Fibroblast of villous mesenchyme (primary cell): Measurements from ENCODE around the gene ANXA6. TPM values are rescaled to one million over a fixed set of nuclear protein-coding genes. Genes with fewer than 3 reads are reported as not detected.

ENCODE experiments used
- DNase-seq: peaks from one replicate; pipeline ENCODE4 v3.0.0-alpha.2; 2010; ENCODE audit warnings: low read depth
- H3K4me3 ChIP-seq: 2 replicates; pipeline ENCODE4 v1.5.1; 2011; ENCODE audit warnings: low read depth, mild to moderate bottlenecking, low read length
- CTCF ChIP-seq: IDR thresholded peaks from 2 replicates; pipeline ENCODE4 v1.5.1; 2012; ENCODE audit warnings: low read depth, mild to moderate bottlenecking, low read length; ENCODE audit not compliant: insufficient read depth
- total RNA-seq: library from RNA; depleted of rRNA; stranded (reverse); fragments of >200 nt; gene quantifications from 2 replicates; pipeline ENCODE4 v1.2.3, GENCODE V29; 2012

The ANXA6 gene
- total RNA-seq, 1 donor, result 537 TPM

DNA sequence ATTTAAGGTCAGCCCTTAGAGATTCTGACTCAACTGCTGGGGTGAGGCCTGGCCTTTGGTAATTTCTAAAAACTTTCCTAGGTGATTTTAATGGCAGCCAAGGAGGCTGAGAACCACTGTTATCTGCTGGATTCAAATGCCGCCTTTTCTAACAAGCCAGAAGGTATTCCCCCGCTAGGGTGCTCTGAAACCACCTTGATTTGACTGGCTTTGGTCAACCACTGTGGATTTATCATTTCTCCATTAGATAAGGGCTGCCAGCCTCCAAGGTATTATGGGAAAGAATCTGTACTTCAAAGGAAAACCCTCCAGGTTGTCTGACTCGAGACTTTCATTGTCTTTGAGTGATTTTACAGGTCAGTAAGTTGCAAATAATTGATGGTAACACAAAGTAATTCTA is 4.3 kb downstream of the ANXA6 start:
- no peak overlapping the region for H3K4me3 ChIP-seq
- no peak for TF ChIP-seq CTCF
- no peak for DNase-seq

- peak; percentile 76 for DNase-seq
- TF ChIP-seq CTCF, result no peak
- no peak overlapping the region for H3K4me3 ChIP-seq
These were observed 5.8 kb downstream of the ANXA6 start for GRCh38 chr5:151151793-151152192.

GRCh38 chr5:151151263-151151660 is 6.3 kb downstream of the ANXA6 start:
- DNase-seq, result no peak
- no peak overlapping the region for H3K4me3 ChIP-seq
- TF ChIP-seq CTCF, result no peak

DNA sequence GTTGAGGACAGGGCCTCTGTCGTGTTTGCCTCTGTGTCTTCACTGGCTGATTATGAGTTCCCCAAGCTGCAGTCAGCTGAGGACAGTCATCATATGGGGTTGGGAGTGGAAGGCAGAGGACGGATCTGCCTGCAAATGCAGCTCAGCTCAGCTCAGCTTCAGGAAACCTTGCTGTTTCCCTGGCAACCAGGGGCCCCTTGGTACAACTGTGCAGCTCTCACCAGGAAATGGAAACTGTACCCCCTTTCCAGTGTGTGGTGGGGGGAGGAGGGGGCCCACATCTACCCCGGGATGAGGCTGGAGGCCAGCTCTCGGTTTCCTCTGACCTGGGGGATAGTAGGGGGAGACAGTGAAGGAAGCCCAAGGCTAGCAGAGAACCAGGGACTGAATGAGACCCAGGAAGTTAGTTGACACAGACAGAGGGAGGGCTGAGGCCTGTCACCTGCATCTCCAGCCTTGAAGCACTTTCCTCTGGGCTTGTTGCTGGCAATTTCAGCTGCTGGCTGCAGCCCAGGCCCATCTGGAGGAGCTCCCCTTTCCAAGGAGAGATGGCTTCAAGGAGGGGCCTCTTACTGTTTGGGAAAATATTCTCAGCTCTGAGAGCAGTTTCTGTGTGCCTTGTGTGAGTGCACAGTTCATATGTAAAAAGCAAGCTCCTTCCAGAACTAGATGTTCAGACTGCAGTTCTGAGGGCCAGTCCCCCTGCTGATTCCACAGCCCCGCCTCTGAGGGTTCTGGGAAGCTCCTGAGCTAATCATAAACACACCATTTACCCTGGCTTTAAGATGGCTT is 6.9 kb downstream of the ANXA6 start:
- DNase-seq, result peak; percentile 59
- TF ChIP-seq CTCF, result no peak
- peak overlapping the region; percentile 1 for H3K4me3 ChIP-seq

DNA sequence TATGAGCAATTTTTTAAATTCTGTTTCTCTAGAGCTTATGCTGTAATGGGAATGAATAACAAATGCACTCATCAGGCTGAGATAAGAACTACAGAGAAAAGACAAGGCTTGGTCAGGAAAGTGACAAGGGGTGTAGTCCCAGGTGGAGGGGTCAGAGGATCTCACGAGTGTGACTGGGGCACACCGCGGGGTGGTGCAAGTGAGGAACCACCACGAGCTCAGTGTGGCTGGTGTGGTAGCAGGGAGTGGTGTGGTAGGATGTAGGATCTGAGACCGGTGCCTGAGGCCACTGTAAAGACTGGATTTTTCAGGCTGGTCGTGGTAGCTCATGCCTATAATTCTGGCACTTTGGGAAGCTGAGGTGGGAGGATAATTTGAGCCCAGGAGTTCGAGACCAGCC is 9.0 kb downstream of the ANXA6 start:
- no peak overlapping the region for H3K4me3 ChIP-seq
- DNase-seq, result no peak
- TF ChIP-seq CTCF, result no peak

DNA sequence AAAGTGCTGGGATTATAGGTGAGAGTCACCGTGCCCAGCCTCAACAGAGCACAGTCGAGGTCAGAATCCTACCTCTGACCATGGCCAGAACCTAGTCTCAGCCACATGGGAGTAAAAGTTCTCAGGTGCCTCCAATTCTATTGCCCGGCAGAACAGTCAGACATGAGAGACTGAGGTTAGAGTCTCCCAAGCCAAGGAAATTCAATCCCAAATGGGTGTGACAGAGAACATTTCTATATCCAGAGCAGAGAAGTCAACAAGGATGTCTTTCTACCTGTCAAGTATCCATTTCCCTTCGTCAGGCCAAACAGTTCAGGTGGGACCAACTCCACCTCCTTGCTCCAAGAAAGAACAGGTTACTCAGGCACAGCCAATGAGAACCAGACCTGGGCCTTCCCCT is 10.5 kb downstream of the ANXA6 start:
- H3K4me3 ChIP-seq, result no peak overlapping the region
- DNase-seq, result no peak
- TF ChIP-seq CTCF, result no peak

DNA sequence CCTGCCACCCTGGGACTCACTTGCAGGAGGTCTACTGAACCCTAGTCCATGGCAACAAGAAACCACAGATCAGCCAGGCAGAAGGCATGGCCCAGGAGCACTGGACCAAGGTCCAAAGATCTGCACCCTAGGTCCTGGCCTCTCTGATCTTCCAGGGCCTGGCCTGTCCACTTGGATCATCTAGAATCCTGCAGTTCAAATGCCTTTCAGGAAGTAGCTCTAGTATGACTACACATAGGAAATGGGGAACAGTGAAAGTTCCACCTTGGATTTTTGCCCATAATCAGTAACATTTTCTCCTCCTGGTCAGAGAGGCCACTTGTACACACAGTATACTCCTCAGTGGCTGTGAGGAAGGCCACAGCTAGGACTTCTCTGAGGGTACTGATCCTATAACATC is 11.5 kb downstream of the ANXA6 start:
- no peak for TF ChIP-seq CTCF
- H3K4me3 ChIP-seq, result no peak overlapping the region
- no peak for DNase-seq
